Mucosa of rectum (tissue), 2 donors: ENCODE results near the gene LNX1.

Experiments
- H3K27ac ChIP-seq, 2 donors: one replicate each; pipeline ENCODE4 v1.7.0; 2013; ENCODE audit warnings: inconsistent platforms in 2 of 2, low read depth in 2 of 2, low read length in 2 of 2
- H3K27me3 ChIP-seq, 2 donors: one replicate each; pipeline ENCODE4 v1.7.0; 2013; ENCODE audit warnings: low read length in 2 of 2; ENCODE audit not compliant: control insufficient read depth in 2 of 2, insufficient read depth in 2 of 2
- H3K36me3 ChIP-seq, 2 donors: one replicate each; pipeline ENCODE4 v1.7.0; 2013; ENCODE audit warnings: low read length in 2 of 2; ENCODE audit not compliant: control insufficient read depth in 2 of 2, insufficient read depth in 2 of 2
- H3K4me1 ChIP-seq, 2 donors: one replicate each; pipeline ENCODE4 v1.7.0; 2013; ENCODE audit warnings: low read length in 2 of 2, mild to moderate bottlenecking in 1 of 2; ENCODE audit not compliant: control insufficient read depth in 2 of 2, insufficient read depth in 2 of 2
- H3K4me3 ChIP-seq, 2 donors: one replicate each; pipeline ENCODE4 v1.7.0; 2013; ENCODE audit warnings: low read length in 2 of 2
- H3K9ac ChIP-seq, 2 donors: one replicate each; pipeline ENCODE4 v1.7.0; 2013; ENCODE audit warnings: low read length in 2 of 2, low read depth in 1 of 2, mild to moderate bottlenecking in 1 of 2
- H3K9me3 ChIP-seq, 2 donors: one replicate each; pipeline ENCODE4 v1.7.0; 2013; ENCODE audit warnings: low read length in 2 of 2; ENCODE audit not compliant: control insufficient read depth in 2 of 2
- donor health status: healthy.
- donor health status: Normal muscosa, but diverticular disease.

The LNX1 gene

DNA sequence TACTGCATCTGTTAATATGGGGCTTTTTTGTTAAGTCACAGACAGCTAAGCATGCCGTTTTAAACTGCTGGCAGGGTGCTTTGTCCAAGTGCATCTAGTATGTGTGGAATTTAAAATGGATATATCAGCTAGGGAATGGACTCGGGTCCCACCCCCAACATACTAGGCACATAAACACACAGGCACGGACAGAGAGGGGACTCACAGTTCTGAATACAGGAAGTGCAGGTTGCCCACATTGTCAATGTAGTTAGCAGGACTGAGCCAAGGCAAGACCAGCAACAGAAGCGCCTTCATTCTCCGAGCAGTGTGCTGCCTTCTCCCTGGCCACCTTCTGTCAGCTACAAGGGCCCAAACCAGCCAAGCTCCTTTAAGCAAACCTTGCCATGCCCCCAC is 33.6 kb downstream of the LNX1 start:
- no peak overlapping the region for H3K27ac ChIP-seq
- no peaks in the 10 kb centered on the region for H3K9me3 ChIP-seq
- H3K9ac ChIP-seq, result no peak overlapping the region
- H3K36me3 ChIP-seq, result peaks cover 0 to 10% of the 10 kb centered on the region in 2 donors
- no peaks in the 10 kb centered on the region for H3K4me1 ChIP-seq
- H3K4me3 ChIP-seq, result no peak overlapping the region
- no peaks in the 10 kb centered on the region for H3K27me3 ChIP-seq

DNA sequence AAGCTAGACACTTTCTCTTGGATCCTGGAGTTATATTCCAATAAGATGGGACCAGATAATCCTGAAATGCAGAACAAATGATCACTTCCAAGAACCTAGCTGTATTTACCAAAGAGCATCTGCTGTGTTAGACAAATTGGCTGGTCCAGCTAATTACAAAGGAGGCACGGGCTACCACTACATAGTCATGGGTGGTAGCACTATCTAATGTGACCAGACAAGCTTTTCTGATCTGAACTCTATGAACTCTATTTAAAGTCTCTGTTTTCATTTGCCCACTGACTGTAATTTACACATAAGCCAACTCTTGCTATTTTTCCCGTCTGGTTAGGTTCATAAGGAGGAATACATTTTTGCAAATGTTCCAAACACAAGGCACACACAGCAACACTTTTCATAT is 34.6 kb downstream of the LNX1 start:
- H3K27ac ChIP-seq, result no peak overlapping the region
- H3K4me1 ChIP-seq, result no peaks in the 10 kb centered on the region
- H3K4me3 ChIP-seq, result no peak overlapping the region
- peaks cover 0 to 10% of the 10 kb centered on the region in 2 donors for H3K36me3 ChIP-seq
- H3K27me3 ChIP-seq, result no peaks in the 10 kb centered on the region
- H3K9ac ChIP-seq, result no peak overlapping the region
- no peaks in the 10 kb centered on the region for H3K9me3 ChIP-seq

DNA sequence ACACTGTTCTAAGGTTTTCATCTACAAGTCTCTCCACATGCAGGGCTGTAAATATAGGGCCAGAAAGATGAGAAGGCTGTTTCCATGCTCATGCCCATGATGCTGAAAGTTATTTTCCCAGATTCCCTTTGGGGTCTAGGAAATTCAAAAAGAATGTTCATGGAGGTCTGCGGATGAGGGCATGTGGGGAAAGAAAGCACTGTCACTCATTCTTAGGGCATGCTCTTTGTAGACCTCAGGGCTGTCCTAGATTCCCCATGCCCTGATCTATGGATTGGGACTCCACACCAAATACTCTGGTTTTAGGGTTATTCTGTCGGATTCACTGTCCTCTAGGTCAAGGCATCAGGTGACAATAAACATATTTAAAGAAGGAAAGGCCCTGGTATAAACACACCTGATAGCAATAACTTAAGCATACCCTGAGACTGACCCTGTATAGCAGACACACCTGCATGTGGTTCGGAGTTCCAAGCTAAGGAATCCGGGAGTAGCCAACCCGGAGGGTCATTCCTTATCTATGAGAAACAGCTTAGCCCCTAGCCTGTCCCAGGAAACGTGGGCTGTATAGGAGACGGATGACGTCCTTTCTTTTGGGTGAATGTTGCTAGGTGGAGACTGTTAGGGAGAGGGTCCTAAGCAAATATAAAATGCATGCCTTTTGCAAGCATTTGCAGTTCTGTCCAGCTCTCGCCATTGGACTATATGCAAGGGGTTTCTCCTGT is 37.6 kb downstream of the LNX1 start:
- H3K4me1 ChIP-seq, result no peaks in the 10 kb centered on the region
- peaks cover 0 to 8% of the 10 kb centered on the region in 2 donors for H3K36me3 ChIP-seq
- H3K9me3 ChIP-seq, result no peaks in the 10 kb centered on the region
- no peak overlapping the region for H3K27ac ChIP-seq
- H3K9ac ChIP-seq, result no peak overlapping the region
- no peak overlapping the region for H3K4me3 ChIP-seq
- no peaks in the 10 kb centered on the region for H3K27me3 ChIP-seq

DNA sequence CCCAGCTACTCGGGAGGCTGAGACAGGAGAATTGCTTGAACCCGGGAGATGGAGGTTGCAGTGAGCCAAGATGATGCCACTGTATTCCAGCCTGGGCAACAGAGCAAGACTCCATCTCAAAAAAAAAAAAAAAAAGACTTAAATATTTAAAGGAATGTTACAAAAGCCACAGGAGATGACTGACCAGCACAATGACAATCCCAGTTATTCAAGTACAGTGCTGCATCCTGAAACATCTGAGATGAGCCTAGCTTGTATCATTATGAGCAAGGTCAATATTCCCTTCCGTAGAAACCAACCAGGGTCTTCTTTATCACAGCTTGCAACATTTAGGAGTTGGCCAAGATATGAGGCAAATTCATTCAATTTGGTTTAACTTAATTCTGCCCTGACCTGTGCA is 38.6 kb downstream of the LNX1 start:
- H3K27me3 ChIP-seq, result no peaks in the 10 kb centered on the region
- no peak overlapping the region for H3K4me3 ChIP-seq
- no peak overlapping the region for H3K9ac ChIP-seq
- H3K4me1 ChIP-seq, result no peaks in the 10 kb centered on the region
- H3K27ac ChIP-seq, result no peak overlapping the region
- H3K36me3 ChIP-seq, result peaks cover 0 to 1% of the 10 kb centered on the region in 2 donors
- no peaks in the 10 kb centered on the region for H3K9me3 ChIP-seq

DNA sequence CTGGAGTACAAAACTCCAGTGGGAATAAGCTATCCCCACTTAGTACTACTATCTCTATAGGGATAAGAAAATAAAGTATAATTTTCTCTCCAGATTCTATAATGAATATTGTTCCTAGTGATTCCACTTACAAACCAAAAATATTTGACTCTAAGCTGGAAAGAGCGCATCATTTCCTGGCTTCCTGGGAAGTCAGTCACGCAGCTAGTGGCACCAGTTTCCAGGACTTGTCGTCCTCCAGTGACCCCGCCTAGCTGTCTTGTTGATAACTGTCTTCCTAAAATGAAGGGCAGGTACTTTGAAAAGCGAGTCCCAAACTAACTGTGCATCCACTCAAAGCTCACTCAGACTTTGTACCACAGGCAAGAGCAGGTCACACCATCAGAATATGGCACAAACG is 39.3 kb downstream of the LNX1 start:
- Histone ChIP-seq H3K4me3 (no peak overlapping the region), H3K27me3 (no peaks in the 10 kb centered on the region), H3K27ac (no peak overlapping the region), H3K4me1 (no peaks in the 10 kb centered on the region), H3K9me3 (no peaks in the 10 kb centered on the region), H3K36me3 (no peaks in the 10 kb centered on the region), H3K9ac (no peak overlapping the region)

DNA sequence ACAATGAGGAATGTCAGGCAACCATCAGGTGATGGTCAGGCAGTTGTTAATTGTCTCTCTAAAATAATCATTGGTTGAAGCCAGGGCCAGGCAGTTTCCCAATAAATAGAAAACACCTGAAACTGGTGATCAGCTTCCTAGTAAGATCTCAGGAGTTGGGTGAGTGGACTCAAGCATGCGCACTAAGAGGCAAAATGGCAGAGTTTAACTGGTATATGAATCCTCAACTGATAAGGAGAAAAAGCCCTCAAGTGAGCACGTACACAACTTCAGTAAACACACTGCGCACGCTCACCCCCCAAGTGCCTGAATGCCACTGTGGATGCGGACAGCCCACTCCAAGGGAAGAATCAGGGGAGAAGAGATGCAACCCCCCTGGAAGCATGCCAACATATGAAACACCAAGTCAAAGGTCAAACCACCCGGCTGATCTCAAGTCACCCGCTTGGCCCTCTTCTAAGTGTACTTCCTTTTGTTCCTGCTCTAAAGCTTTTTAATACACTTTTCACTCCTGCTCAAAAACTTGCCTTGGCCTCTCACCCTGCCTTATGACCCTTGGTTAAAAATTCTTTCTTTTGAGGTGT is 39.9 kb downstream of the LNX1 start:
- no peaks in the 10 kb centered on the region for H3K36me3 ChIP-seq
- no peaks in the 10 kb centered on the region for H3K9me3 ChIP-seq
- no peaks in the 10 kb centered on the region for H3K27me3 ChIP-seq
- H3K9ac ChIP-seq, result no peak overlapping the region
- no peaks in the 10 kb centered on the region for H3K4me1 ChIP-seq
- H3K4me3 ChIP-seq, result no peak overlapping the region
- H3K27ac ChIP-seq, result no peak overlapping the region

DNA sequence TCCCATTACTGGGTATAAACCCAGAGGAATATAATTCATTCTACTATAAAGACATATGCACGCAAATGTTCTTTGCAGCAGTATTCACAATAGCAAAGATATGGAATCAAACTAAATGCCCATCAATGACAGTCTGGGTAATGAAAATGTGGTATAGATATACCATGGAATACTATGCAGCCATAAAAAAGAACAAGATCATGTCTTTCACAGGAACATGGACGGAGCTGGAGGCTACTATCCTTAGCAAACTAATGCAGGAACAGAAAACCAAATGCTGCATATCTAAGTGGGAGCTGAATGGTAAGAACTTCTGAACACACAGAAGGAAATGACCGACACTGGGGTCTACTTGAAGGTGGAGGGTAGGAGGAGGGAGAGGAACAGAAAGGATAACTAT is 42.6 kb downstream of the LNX1 start:
- no peak overlapping the region for H3K4me3 ChIP-seq
- H3K36me3 ChIP-seq, result no peaks in the 10 kb centered on the region
- H3K27me3 ChIP-seq, result no peaks in the 10 kb centered on the region
- H3K27ac ChIP-seq, result no peak overlapping the region
- H3K4me1 ChIP-seq, result no peaks in the 10 kb centered on the region
- no peak overlapping the region for H3K9ac ChIP-seq
- no peaks in the 10 kb centered on the region for H3K9me3 ChIP-seq

DNA sequence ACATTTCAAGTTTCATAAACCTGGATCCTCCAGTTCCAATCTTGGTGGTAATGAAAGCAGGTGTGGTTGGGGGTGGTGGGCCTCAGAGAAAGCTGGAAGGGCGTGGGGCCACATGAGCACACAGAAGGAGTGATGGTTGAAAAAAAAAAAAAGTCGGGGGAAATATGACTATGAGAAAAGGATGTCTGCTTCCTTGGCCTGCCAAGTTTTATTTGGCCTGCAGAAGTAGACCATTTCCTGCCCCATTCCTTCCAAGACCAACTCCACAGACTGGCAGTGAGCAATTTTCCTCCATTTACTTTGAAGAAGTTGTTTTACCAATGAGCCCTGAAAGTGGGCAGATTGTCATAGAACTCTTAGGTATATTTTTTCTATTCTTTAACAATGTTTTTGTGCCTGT is 43.3 kb downstream of the LNX1 start:
- Histone ChIP-seq H3K9ac (no peak overlapping the region), H3K36me3 (no peaks in the 10 kb centered on the region), H3K27ac (no peak overlapping the region), H3K4me1 (no peaks in the 10 kb centered on the region), H3K9me3 (no peaks in the 10 kb centered on the region), H3K27me3 (no peaks in the 10 kb centered on the region), H3K4me3 (no peak overlapping the region)

DNA sequence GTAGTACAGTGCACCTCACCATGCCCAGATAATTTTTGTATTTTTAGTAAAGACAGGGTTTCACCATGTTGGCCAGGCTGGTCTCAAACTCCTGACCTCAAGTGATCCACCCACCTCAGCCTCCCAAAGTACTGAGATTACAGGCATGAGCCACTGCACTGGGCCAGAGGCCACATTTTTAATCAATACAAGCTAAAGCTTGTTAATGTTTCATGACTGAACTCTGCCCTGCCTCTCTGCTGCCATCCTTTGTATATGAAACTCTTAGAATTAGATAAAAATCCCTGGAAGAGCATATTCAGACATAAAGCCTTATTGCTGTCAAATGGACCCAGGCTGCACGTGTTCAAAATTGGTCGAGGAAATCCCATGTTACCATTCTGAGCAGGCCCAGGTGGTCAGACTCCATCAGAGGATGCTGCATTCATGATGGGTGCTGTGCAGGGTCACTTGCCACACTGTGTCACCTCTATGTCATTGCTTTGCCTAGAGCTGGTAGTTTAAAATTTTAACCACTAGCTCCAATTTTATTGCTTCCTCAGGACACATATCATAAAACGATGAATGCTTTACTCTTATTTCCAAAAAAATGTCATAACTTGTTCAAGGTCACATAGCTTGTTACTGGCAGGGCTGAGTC is 45.2 kb downstream of the LNX1 start:
- Histone ChIP-seq H3K9me3 (no peaks in the 10 kb centered on the region), H3K27ac (no peak overlapping the region), H3K27me3 (no peaks in the 10 kb centered on the region), H3K4me3 (no peak overlapping the region), H3K9ac (no peak overlapping the region), H3K36me3 (no peaks in the 10 kb centered on the region), H3K4me1 (no peaks in the 10 kb centered on the region)

DNA sequence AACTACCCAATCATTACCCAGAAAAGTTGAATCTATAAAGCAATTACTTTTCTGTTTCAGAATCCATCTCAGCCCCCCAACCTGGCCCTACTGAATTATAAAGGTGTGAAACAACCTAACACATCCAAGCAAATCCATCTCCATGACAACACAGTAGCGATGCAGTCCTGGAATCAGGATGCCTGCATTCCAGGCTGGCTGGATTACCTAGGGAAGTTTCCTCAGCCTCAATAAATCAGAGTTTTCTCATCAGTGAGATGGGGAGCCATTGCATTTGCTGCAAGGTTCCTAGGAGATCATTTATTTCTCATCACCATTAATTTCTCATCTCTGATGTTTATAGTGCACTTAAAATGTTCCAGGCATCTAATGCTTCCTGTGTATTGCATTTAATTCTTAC is 46.0 kb downstream of the LNX1 start:
- H3K9ac ChIP-seq, result no peak overlapping the region
- no peaks in the 10 kb centered on the region for H3K36me3 ChIP-seq
- no peak overlapping the region for H3K27ac ChIP-seq
- no peak overlapping the region for H3K4me3 ChIP-seq
- H3K27me3 ChIP-seq, result no peaks in the 10 kb centered on the region
- no peaks in the 10 kb centered on the region for H3K9me3 ChIP-seq
- H3K4me1 ChIP-seq, result no peaks in the 10 kb centered on the region
